Measurements from ENCODE around the gene RCC1. TPM values are rescaled to one million over a fixed set of nuclear protein-coding genes. Genes with fewer than 3 reads are reported as not detected.
"Not testable (repeated sequence)": the region's sequence is repeated elsewhere in the genome, so short reads cannot be mapped to it uniquely, and the experiment has no call there.

Gene RCC1
- total RNA-seq, 1 donor from 2014 or later, result 20.5 TPM

DNA sequence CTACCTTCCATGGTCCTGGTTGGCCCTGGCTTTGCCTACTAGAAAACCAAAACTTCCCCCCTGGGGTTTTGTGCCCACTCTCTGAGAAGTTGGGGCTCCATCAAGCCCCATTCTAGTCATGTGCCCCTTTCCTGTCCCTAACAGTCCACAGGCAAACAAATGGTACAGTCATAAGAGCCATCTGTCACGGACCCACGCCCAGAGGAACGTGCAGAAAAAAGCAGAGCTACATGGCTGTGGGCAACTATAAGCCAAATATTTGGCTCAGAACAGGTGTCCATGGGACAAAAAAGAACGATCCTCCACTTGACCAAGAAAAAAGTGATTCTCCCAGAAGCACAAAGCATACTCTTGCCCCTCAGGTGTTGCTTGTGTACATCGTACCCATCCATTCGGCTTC is 32.4 kb downstream of the RCC1 start:
- Mint-ChIP-seq H3K4me1 (ENCODE audit: low read depth) (no peaks in the 10 kb centered on the region), H3K4me3 (ENCODE audit: unreplicated experiment) (no peak overlapping the region), H3K27me3 (ENCODE audit: low read depth) (no peaks in the 10 kb centered on the region), H3K27ac (ENCODE audit: unreplicated experiment) (peak overlapping the region; percentile 33), H3K36me3 (ENCODE audit: low read depth) (peaks cover 14% of the 10 kb centered on the region), H3K9me3 (ENCODE audit: low read depth) (no peaks in the 10 kb centered on the region)
- TF ChIP-seq, protein P1, sequence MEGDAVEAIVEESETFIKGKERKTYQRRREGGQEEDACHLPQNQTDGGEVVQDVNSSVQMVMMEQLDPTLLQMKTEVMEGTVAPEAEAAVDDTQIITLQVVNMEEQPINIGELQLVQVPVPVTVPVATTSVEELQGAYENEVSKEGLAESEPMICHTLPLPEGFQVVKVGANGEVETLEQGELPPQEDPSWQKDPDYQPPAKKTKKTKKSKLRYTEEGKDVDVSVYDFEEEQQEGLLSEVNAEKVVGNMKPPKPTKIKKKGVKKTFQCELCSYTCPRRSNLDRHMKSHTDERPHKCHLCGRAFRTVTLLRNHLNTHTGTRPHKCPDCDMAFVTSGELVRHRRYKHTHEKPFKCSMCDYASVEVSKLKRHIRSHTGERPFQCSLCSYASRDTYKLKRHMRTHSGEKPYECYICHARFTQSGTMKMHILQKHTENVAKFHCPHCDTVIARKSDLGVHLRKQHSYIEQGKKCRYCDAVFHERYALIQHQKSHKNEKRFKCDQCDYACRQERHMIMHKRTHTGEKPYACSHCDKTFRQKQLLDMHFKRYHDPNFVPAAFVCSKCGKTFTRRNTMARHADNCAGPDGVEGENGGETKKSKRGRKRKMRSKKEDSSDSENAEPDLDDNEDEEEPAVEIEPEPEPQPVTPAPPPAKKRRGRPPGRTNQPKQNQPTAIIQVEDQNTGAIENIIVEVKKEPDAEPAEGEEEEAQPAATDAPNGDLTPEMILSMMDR (IDR thresholded peaks at IDR 0.05), result no peak
- DNase-seq (ENCODE audit: low spot score), result no peak

- Mint-ChIP-seq H3K9me3 (ENCODE audit: low read depth) (no peaks in the 10 kb centered on the region), H3K36me3 (ENCODE audit: low read depth) (peaks cover 9% of the 10 kb centered on the region), H3K4me1 (ENCODE audit: low read depth) (no peaks in the 10 kb centered on the region), H3K27ac (ENCODE audit: unreplicated experiment) (no peak overlapping the region), H3K4me3 (ENCODE audit: unreplicated experiment) (no peak overlapping the region), H3K27me3 (ENCODE audit: low read depth) (no peaks in the 10 kb centered on the region)
- TF ChIP-seq, protein P1 (IDR thresholded peaks at IDR 0.05), result peak; percentile 42
- DNase-seq (ENCODE audit: low spot score), result no peak
Measured at GRCh38 chr1:28540651-28541050, 34.8 kb downstream of the RCC1 start.

DNA sequence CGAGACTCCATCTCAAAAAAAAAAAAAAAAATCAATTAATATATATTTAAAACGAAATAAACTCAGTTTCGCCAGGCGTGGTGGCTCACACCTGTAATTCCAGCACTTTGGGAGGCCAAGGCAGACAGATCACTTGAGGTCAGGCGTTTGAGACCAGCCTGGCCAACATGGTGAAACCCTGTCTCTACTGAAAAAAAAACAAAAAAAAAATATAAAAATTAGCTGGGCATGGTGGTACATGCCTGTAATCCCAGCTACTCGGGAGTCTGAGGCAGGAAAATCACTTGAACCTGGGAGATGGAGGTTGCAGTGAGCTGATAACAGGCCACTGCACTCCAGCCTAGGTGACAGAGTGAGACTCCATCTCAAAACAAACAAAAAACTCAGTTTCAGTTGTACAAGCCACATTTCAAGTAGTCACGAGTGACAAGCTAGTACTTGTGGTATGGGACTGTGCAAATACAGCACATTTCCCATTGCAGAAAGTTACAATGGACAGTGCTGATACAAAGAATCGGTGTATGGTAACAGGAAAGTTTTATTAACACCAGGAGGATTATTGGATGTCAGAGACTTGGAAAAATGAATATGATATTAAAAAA is 35.7 kb downstream of the RCC1 start:
- not testable (repeated sequence) for DNase-seq (ENCODE audit: low spot score); H3K36me3 Mint-ChIP-seq (ENCODE audit: low read depth); H3K4me1 Mint-ChIP-seq (ENCODE audit: low read depth); H3K4me3 Mint-ChIP-seq (ENCODE audit: unreplicated experiment); H3K27ac Mint-ChIP-seq (ENCODE audit: unreplicated experiment); H3K9me3 Mint-ChIP-seq (ENCODE audit: low read depth); H3K27me3 Mint-ChIP-seq (ENCODE audit: low read depth)

GRCh38 chr1:28545246-28545628 is 39.4 kb downstream of the RCC1 start:
- H3K36me3 Mint-ChIP-seq (ENCODE audit: low read depth), result no peaks in the 10 kb centered on the region
- H3K4me1 Mint-ChIP-seq (ENCODE audit: low read depth), result no peaks in the 10 kb centered on the region

GRCh38 chr1:28548318-28548717 is 42.5 kb downstream of the RCC1 start:
- H3K27me3 Mint-ChIP-seq (ENCODE audit: low read depth), result no peaks in the 10 kb centered on the region
- H3K4me3 Mint-ChIP-seq (ENCODE audit: unreplicated experiment), result no peak overlapping the region
- H3K9me3 Mint-ChIP-seq (ENCODE audit: low read depth), result no peaks in the 10 kb centered on the region
- TF ChIP-seq, protein P1 (IDR thresholded peaks at IDR 0.05), result no peak
- H3K27ac Mint-ChIP-seq (ENCODE audit: unreplicated experiment), result no peak overlapping the region
- H3K4me1 Mint-ChIP-seq (ENCODE audit: low read depth), result peaks cover 5% of the 10 kb centered on the region
- no peak for DNase-seq (ENCODE audit: low spot score)
- H3K36me3 Mint-ChIP-seq (ENCODE audit: low read depth), result no peaks in the 10 kb centered on the region

More at GRCh38 chr1:28545246-28545628, 39.4 kb downstream of the RCC1 start:
- Mint-ChIP-seq H3K9me3 (ENCODE audit: low read depth) (no peaks in the 10 kb centered on the region), H3K4me3 (ENCODE audit: unreplicated experiment) (no peak overlapping the region), H3K27me3 (ENCODE audit: low read depth) (no peaks in the 10 kb centered on the region), H3K27ac (ENCODE audit: unreplicated experiment) (no peak overlapping the region)
- TF ChIP-seq, protein P1 (IDR thresholded peaks at IDR 0.05), result no peak
- DNase-seq (ENCODE audit: low spot score), result no peak

- Mint-ChIP-seq H3K27ac (ENCODE audit: unreplicated experiment) (no peak overlapping the region), H3K4me3 (ENCODE audit: unreplicated experiment) (no peak overlapping the region), H3K36me3 (ENCODE audit: low read depth) (peaks cover 5% of the 10 kb centered on the region), H3K4me1 (ENCODE audit: low read depth) (peaks cover 13% of the 10 kb centered on the region), H3K27me3 (ENCODE audit: low read depth) (no peaks in the 10 kb centered on the region), H3K9me3 (ENCODE audit: low read depth) (no peaks in the 10 kb centered on the region)
- TF ChIP-seq, protein P1 (IDR thresholded peaks at IDR 0.05), result no peak
- DNase-seq (ENCODE audit: low spot score), result no peak
Measured at GRCh38 chr1:28551381-28551780, 45.5 kb downstream of the RCC1 start.
